AG04449 (cell line): ENCODE results near the gene CPNE9.
A peak's percentile ranks its signal among the peaks of the same experiment; 100 is the strongest.

Experiments used
- CTCF ChIA-PET: fragments of 350-600 bp; formaldehyde crosslinking; extraction: SDS; loops from one replicate; lab custom pipeline; 2021; ENCODE audit warnings: antibody characterized with exemption; lab: Yijun Ruan, JAX
- POLR2A ChIA-PET: fragments of 400-600, 350-600 bp; formaldehyde crosslinking; extraction: SDS; loops from one replicate; lab custom pipeline; 2020; ENCODE audit warnings: antibody characterized with exemption, inconsistent platforms; lab: Yijun Ruan, JAX
- DNase-seq: peaks from one replicate; pipeline ENCODE4 v3.0.0-alpha.2; 2010; ENCODE audit warnings: low read depth, low spot score
- H3K4me3 ChIP-seq: 2 replicates; pipeline ENCODE4 v1.5.1; 2011; ENCODE audit warnings: low read depth, mild to moderate bottlenecking, control low read depth, low read length
- TF ChIP-seq, protein P1 (sequence below): IDR thresholded peaks from one replicate; pipeline ENCODE4 v1.5.1; 2011; ENCODE audit warnings: mild to moderate bottlenecking, moderate library complexity, low read length, control low read depth, inconsistent platforms; ENCODE audit not compliant: insufficient read depth; ENCODE audit errors: missing control alignments

CPNE9 gene

DNA sequence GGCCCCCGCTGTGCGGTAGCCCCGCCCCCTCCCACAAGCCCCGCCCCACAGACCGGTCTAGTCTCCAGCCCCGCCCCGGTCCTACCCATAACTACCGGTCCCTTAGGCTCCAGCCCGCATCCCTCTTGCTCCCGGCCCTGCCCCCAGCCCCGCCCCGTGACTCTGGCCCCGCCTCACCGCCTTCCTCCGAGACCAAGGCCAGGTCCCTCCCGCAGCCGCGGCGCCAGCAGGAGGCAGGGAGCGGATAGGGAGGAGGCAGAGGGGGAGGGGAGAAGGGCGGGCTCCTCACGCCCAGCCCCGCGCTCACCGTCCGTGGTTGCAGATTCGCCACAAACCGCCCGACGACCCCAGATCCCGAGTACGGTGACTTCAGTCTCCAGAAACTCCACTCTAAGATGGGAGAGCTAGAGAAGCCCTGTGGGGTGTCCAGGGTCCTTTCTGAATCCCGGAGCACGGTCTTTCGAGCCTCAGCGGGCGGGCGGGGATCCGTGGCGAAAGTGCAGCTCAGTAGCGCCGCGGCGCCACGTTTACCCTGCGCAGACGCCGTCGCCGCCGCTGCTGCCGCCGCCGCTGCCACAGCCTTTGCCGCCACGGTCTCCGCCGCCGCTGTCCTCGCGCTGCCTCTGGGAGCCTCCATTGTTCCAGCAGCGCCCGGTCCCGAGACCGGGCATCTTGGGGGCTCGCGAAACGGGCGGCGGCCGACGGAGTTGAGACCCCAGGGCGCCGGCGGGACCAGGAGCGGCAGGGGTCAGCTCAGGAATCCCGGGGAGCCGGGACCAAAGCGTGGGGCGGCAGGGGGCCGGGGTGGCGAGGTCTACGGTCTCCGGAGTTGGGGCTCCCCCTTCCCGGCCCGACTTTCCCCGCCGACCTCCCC, 27.8 kb downstream of the CPNE9 start, which contains the start of gene BRPF1:
TSS of gene BRPF1 (plus strand) at position 530 of the 874 bp plus-strand sequence. CDS start 2,406 bp downstream, outside the sequence.
- TF ChIP-seq, protein P1, sequence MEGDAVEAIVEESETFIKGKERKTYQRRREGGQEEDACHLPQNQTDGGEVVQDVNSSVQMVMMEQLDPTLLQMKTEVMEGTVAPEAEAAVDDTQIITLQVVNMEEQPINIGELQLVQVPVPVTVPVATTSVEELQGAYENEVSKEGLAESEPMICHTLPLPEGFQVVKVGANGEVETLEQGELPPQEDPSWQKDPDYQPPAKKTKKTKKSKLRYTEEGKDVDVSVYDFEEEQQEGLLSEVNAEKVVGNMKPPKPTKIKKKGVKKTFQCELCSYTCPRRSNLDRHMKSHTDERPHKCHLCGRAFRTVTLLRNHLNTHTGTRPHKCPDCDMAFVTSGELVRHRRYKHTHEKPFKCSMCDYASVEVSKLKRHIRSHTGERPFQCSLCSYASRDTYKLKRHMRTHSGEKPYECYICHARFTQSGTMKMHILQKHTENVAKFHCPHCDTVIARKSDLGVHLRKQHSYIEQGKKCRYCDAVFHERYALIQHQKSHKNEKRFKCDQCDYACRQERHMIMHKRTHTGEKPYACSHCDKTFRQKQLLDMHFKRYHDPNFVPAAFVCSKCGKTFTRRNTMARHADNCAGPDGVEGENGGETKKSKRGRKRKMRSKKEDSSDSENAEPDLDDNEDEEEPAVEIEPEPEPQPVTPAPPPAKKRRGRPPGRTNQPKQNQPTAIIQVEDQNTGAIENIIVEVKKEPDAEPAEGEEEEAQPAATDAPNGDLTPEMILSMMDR, result peak; percentile 51
- POLR2A ChIA-PET, result interaction anchor here (1.1 to 3.7 kb wide), 4 partner anchors 14 to 61 kb away, joined by 3 to 24 read pairs (median 7); partner anchors contain the start of genes ARPC4, OGG1 and TADA3

DNA sequence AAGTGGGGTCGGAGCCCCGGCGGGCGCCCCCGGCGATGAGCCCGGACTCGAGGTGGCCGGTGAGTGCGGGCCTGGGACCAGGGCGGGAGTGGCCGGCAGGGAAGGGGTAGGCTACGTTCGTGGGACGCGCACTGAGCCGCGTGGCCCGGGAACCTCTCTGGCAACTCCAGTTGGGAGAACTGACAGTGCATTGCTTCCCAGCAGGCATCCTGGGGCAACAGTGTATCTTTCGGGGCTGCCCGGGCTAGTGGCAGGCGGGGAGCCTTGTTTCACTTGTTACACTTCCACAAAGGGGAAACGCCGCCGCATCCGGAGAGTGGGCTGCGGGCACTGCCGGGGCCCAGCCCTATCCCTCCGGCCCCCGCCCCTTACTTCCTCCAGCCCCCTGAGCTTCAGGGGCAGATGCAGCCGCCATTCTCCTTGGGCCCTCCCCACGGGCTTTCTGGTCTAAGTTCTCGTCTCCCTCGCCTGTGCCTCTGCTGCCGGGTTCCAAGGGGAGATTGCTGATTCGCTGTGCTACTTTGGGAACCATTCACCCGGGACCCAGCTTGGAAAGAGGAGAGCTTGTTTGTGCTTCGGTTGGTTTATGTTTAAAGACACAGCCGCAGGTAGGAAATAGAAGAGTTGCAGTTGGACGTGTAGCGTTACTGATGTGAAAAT, 28.6 kb downstream of the CPNE9 start:
- peak overlapping the region; percentile 89 for H3K4me3 ChIP-seq
- TF ChIP-seq, protein P1, result no peak
- POLR2A ChIA-PET, result interaction anchor here (1.1 to 3.7 kb wide), 3 partner anchors 13 to 60 kb away, joined by 5 to 24 read pairs (median 9); partner anchors contain the start of genes ARPC4, OGG1 and TADA3
- DNase-seq, result no peak
- CTCF ChIA-PET, result interaction anchor here (0.9 to 3.7 kb wide), 10 partner anchors 10 to 379 kb away, joined by 3 to 18 read pairs (median 4); partner anchors contain the start of gene OGG1

More for the DNA sequence above, 27.8 kb downstream of the CPNE9 start, which contains the start of gene BRPF1:
- DNase-seq, result peak; percentile 92
- peak within 1 kb of the TSS; percentile 89 for H3K4me3 ChIP-seq
- CTCF ChIA-PET, result interaction anchor here (1.4 to 3.7 kb wide), 8 partner anchors 10 to 378 kb away, joined by 3 to 18 read pairs (median 6); partner anchors contain the start of gene OGG1

DNA sequence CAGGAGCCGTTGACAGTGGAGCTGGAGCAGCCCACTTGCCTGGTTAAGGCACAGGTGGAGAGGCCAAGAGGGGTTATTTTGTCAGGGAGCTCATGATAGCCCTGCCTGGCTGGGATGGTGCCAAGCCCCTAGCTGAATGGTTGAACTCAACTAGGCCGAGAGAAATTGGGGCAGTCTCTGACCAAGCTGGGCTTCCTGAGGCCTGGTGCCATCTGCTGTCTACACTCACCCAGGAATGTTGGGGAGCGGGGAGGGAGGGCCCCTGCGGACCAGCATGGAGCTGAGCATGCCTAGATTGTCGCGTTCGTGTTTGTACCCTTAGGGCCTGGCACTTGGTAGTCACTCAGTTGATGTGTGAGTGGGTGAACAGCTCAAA, 29.1 kb downstream of the CPNE9 start:
- TF ChIP-seq, protein P1, result no peak
- ChIA-PET POLR2A (interaction anchor here (2.4 to 3.7 kb wide), 2 partner anchors 17 to 60 kb away, joined by 9 to 24 read pairs; partner anchors contain the start of genes ARPC4, OGG1 and TADA3), CTCF (interaction anchor here (0.9 to 3.7 kb wide), 9 partner anchors 9 to 379 kb away, joined by 3 to 18 read pairs (median 5); partner anchors contain the start of gene OGG1)
- H3K4me3 ChIP-seq, result peak overlapping the region; percentile 89
- DNase-seq, result no peak

DNA sequence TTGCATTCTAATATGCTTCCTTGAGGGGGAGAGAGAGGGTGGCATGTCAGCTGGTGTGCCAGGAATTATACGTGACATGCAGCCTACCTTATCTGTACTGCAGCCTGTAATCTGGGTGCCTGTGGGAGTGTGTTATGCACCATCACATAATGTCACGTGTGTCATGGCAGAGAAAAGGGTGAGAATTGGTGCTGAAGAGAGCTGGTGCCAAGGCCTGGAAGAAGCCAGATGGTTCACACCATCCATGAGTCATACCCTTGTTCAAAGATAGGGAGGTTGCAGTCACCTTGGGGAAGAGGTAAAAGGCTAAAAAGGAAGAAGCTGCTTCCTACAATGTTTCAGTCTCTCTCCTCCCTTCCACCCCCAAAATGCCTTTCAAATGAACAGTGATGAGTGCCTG, 33.2 kb downstream of the CPNE9 start:
- H3K4me3 ChIP-seq, result no peak overlapping the region
- no peak for DNase-seq
- CTCF ChIA-PET, result interaction anchor here (2.1 kb wide), 1 partner anchor 13 kb away, joined by 8 read pairs; the partner anchor contains the start of gene OGG1
- TF ChIP-seq, protein P1, result no peak
- POLR2A ChIA-PET, result no interaction called here

DNA sequence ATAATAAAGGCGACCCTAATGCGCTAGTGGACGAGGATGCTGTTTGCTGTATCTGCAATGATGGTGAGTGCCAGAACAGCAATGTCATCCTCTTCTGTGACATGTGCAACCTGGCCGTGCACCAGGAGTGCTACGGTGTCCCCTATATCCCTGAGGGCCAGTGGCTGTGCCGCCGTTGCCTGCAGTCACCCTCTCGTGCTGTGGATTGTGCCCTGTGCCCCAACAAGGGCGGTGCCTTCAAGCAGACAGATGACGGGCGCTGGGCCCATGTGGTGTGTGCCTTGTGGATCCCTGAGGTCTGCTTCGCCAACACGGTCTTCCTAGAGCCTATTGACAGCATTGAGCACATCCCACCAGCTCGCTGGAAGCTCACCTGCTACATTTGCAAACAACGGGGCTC, 35.5 kb downstream of the CPNE9 start:
- POLR2A ChIA-PET, result no interaction called here
- TF ChIP-seq, protein P1, result no peak
- DNase-seq, result no peak
- CTCF ChIA-PET, result no interaction called here
- no peak overlapping the region for H3K4me3 ChIP-seq
